WTC11 (cell line): ENCODE measurements around the gene SLC9A3. TPM values are rescaled to one million over a fixed set of nuclear protein-coding genes. Genes with fewer than 3 reads are reported as not detected.

Source experiments
- ATAC-seq: fragments of 200-7000 bp; cut with Tn5 transposase; 2 replicates; pipeline ENCODE4 v1.10.0; 2021; ENCODE audit warnings: mild to moderate bottlenecking, moderate library complexity
- CTCF ChIA-PET: fragments of 300-600 bp; sonication (Branson Sonifier 250); formaldehyde crosslinking; loops from one replicate; lab custom pipeline; 2021; ENCODE audit warnings: antibody characterized with exemption; lab: Charles Lee
- POLR2A ChIA-PET: fragments of 350-600 bp; sonication (Branson Sonifier 250); formaldehyde crosslinking; loops from one replicate; lab custom pipeline; 2021; ENCODE audit warnings: antibody characterized with exemption; lab: Charles Lee
- DNase-seq: peaks from one replicate; pipeline ENCODE4 v3.0.0; 2021; ENCODE audit warnings: low spot score
- H3K27ac Mint-ChIP-seq: 2 replicates; pipeline ENCODE4 v1.8.0; 2021; ENCODE audit warnings: mixed read lengths
- H3K27me3 Mint-ChIP-seq: 2 replicates; pipeline ENCODE4 v1.8.0; 2021; ENCODE audit warnings: low read depth, mild to moderate bottlenecking, moderate library complexity, mixed read lengths
- H3K36me3 Mint-ChIP-seq: 2 replicates; pipeline ENCODE4 v1.8.0; 2021; ENCODE audit warnings: mixed read lengths
- H3K4me1 Mint-ChIP-seq: 2 replicates; pipeline ENCODE4 v1.8.0; 2022; ENCODE audit warnings: mixed read lengths
- H3K4me3 Mint-ChIP-seq: 2 replicates; pipeline ENCODE4 v1.8.0; 2021; ENCODE audit warnings: mild to moderate bottlenecking, moderate library complexity, mixed read lengths
- H3K9me3 Mint-ChIP-seq: 2 replicates; pipeline ENCODE4 v1.8.0; 2021; ENCODE audit warnings: mixed read lengths
- ATF1 ChIP-seq: sonication (generic); formaldehyde crosslinking; IDR thresholded peaks from 2 replicates; pipeline ENCODE4 v1.8.1; 2023; ENCODE audit warnings: mild to moderate bottlenecking, moderate library complexity, missing genetic modification reagents
- ATF2 ChIP-seq: sonication (generic); formaldehyde crosslinking; IDR thresholded peaks from 2 replicates; pipeline ENCODE4 v1.8.1; 2022; ENCODE audit warnings: low read depth, missing genetic modification reagents, borderline replicate concordance
- ATF3 ChIP-seq: sonication (generic); formaldehyde crosslinking; conservative IDR thresholded peaks from 2 replicates; pipeline ENCODE4 v1.8.1; 2022; ENCODE audit warnings: mild to moderate bottlenecking, missing genetic modification reagents
- ESRRA ChIP-seq: sonication (generic); formaldehyde crosslinking; IDR thresholded peaks from 2 replicates; pipeline ENCODE4 v1.8.1; 2022; ENCODE audit warnings: mild to moderate bottlenecking, missing genetic modification reagents, borderline replicate concordance
- HMGXB4 ChIP-seq: sonication (generic); formaldehyde crosslinking; IDR thresholded peaks from 2 replicates; pipeline ENCODE4 v1.8.1; 2023; ENCODE audit warnings: mild to moderate bottlenecking, moderate library complexity, missing genetic modification reagents
- NFE2L1 ChIP-seq: sonication (generic); formaldehyde crosslinking; IDR thresholded peaks from 2 replicates; pipeline ENCODE4 v1.8.1; 2023; ENCODE audit warnings: missing genetic modification reagents
- NFYB ChIP-seq: sonication (generic); formaldehyde crosslinking; conservative IDR thresholded peaks from 2 replicates; pipeline ENCODE4 v1.8.0; 2022; ENCODE audit warnings: low read depth, missing genetic modification reagents
- NR3C1 ChIP-seq: sonication (generic); formaldehyde crosslinking; conservative IDR thresholded peaks from 2 replicates; pipeline ENCODE4 v1.8.1; 2023; ENCODE audit warnings: low read depth, mild to moderate bottlenecking, missing genetic modification reagents
- PRDM15 ChIP-seq: sonication (generic); formaldehyde crosslinking; IDR thresholded peaks from 2 replicates; pipeline ENCODE4 v1.8.0; 2022; ENCODE audit warnings: missing genetic modification reagents
- PREB ChIP-seq: sonication (generic); formaldehyde crosslinking; IDR thresholded peaks from 2 replicates; pipeline ENCODE4 v1.8.1; 2022; ENCODE audit warnings: mild to moderate bottlenecking, missing genetic modification reagents, moderate library complexity, borderline replicate concordance
- RELA ChIP-seq: sonication (generic); formaldehyde crosslinking; IDR thresholded peaks from 2 replicates; pipeline ENCODE4 v1.8.1; 2022; ENCODE audit warnings: missing genetic modification reagents, mild to moderate bottlenecking, borderline replicate concordance
- SP1 ChIP-seq: sonication (generic); formaldehyde crosslinking; conservative IDR thresholded peaks from 2 replicates; pipeline ENCODE4 v1.8.1; 2022; ENCODE audit warnings: missing genetic modification reagents
- TEAD4 ChIP-seq: sonication (generic); formaldehyde crosslinking; IDR thresholded peaks from 2 replicates; pipeline ENCODE4 v1.8.0; 2022; ENCODE audit warnings: mild to moderate bottlenecking, missing genetic modification reagents
- TP53 ChIP-seq: sonication (generic); formaldehyde crosslinking; IDR thresholded peaks from 2 replicates; pipeline ENCODE4 v1.8.1; 2023; ENCODE audit warnings: mild to moderate bottlenecking, missing genetic modification reagents
- USF1 ChIP-seq: sonication (generic); formaldehyde crosslinking; IDR thresholded peaks from 2 replicates; pipeline ENCODE4 v1.8.0; 2022; ENCODE audit warnings: mild to moderate bottlenecking, missing genetic modification reagents
- USF2 ChIP-seq: sonication (generic); formaldehyde crosslinking; IDR thresholded peaks from 2 replicates; pipeline ENCODE4 v1.8.1; 2023; ENCODE audit warnings: mild to moderate bottlenecking, missing genetic modification reagents, moderate library complexity
- ZBTB21 ChIP-seq: sonication (generic); formaldehyde crosslinking; IDR thresholded peaks from 2 replicates; pipeline ENCODE4 v1.8.1; 2023; ENCODE audit warnings: mild to moderate bottlenecking, missing genetic modification reagents, borderline replicate concordance
- ZNF219 ChIP-seq: sonication (generic); formaldehyde crosslinking; IDR thresholded peaks from 2 replicates; pipeline ENCODE4 v1.8.0; 2023; ENCODE audit warnings: missing genetic modification reagents, mild to moderate bottlenecking, borderline replicate concordance
- ZNF232 ChIP-seq: sonication (generic); formaldehyde crosslinking; IDR thresholded peaks from 2 replicates; pipeline ENCODE4 v1.8.0; 2022; ENCODE audit warnings: mild to moderate bottlenecking, missing genetic modification reagents
- total RNA-seq: library from RNA; stranded (reverse); gene quantifications from 3 replicates; pipeline ENCODE4 v1.2.3, GENCODE V29; 2021

Gene SLC9A3
- total RNA-seq, 1 experiment from 2014 or later: 1.6 TPM

- TF ChIP-seq ZNF219 (no peak), ATF3 (CRISPR knock-in tag) (no peak), TEAD4 (CRISPR knock-in tag) (no peak), NFE2L1 (CRISPR knock-in tag) (no peak), USF2 (CRISPR knock-in tag) (no peak)
- H3K36me3 Mint-ChIP-seq: no peaks in the 10 kb centered on the region
- ATAC-seq (no peak), DNase-seq (no peak)
- H3K4me3 Mint-ChIP-seq: no peak overlapping the region
- no peak overlapping the region for H3K27ac Mint-ChIP-seq
- no peaks in the 10 kb centered on the region for H3K9me3 Mint-ChIP-seq
- H3K27me3 Mint-ChIP-seq: peaks cover 10% of the 10 kb centered on the region
- CTCF ChIA-PET: no interaction called here
- POLR2A ChIA-PET: no interaction called here
- H3K4me1 Mint-ChIP-seq: no peaks in the 10 kb centered on the region
These were observed 40.7 kb downstream of the SLC9A3 start for GRCh38 chr5:483434-484140.

- Mint-ChIP-seq H3K27me3 (peaks cover 10% of the 10 kb centered on the region), H3K4me1 (no peaks in the 10 kb centered on the region), H3K4me3 (no peak overlapping the region), H3K36me3 (no peaks in the 10 kb centered on the region), H3K9me3 (no peaks in the 10 kb centered on the region), H3K27ac (no peak overlapping the region)
- TF ChIP-seq TP53 (CRISPR knock-in tag) (no peak), ZBTB21 (CRISPR knock-in tag) (no peak), HMGXB4 (no peak)
- ChIA-PET CTCF (no interaction called here), POLR2A (no interaction called here)
- DNase-seq: no peak
- no peak; the same call in 1 of the 2 replicates for ATAC-seq
These were observed 41.2 kb downstream of the SLC9A3 start for GRCh38 chr5:483011-483410.

GRCh38 chr5:482506-482905, 41.7 kb downstream of the SLC9A3 start:
- Mint-ChIP-seq H3K9me3 (no peaks in the 10 kb centered on the region), H3K36me3 (no peaks in the 10 kb centered on the region), H3K27ac (no peak overlapping the region), H3K4me1 (no peaks in the 10 kb centered on the region), H3K27me3 (peaks cover 11% of the 10 kb centered on the region), H3K4me3 (no peak overlapping the region)
- DNase-seq (no peak), ATAC-seq (no peak)
- ChIA-PET POLR2A (no interaction called here), CTCF (no interaction called here)
- TF ChIP-seq SP1 (CRISPR knock-in tag): no peak
- no peak for TF ChIP-seq PRDM15 (CRISPR knock-in tag)

GRCh38 chr5:482021-482420, 42.2 kb downstream of the SLC9A3 start:
- CTCF ChIA-PET: no interaction called here
- peaks cover 16% of the 10 kb centered on the region for H3K27me3 Mint-ChIP-seq
- no peak overlapping the region for H3K4me3 Mint-ChIP-seq
- H3K9me3 Mint-ChIP-seq: no peaks in the 10 kb centered on the region
- DNase-seq: no peak
- no peak for ATAC-seq
- POLR2A ChIA-PET: no interaction called here
- no peaks in the 10 kb centered on the region for H3K4me1 Mint-ChIP-seq
- TF ChIP-seq RELA (no peak), ATF1 (CRISPR knock-in tag) (no peak), ESRRA (CRISPR knock-in tag) (no peak), NFYB (no peak), USF1 (no peak), ZNF232 (CRISPR knock-in tag) (no peak), ATF2 (CRISPR knock-in tag) (no peak), PREB (CRISPR knock-in tag) (no peak), NR3C1 (no peak), TP53 (CRISPR knock-in tag) (no peak)
- TF ChIP-seq, all 79 proteins: peak for 0
- H3K36me3 Mint-ChIP-seq: no peaks in the 10 kb centered on the region
- no peak overlapping the region for H3K27ac Mint-ChIP-seq
